Common myeloid progenitor, CD34-positive (primary cell): ENCODE data around the gene RAB31.
"Not testable (repeated sequence)": the region's sequence is repeated elsewhere in the genome, so short reads cannot be mapped to it uniquely, and the experiment has no call there.

Experiments used
- CTCF ChIA-PET: fragments of 350-600 bp; sonication (Branson Sonifier 250); formaldehyde crosslinking; loops from one replicate; lab custom pipeline; 2021; ENCODE audit warnings: antibody characterized with exemption; lab: Charles Lee
- POLR2A ChIA-PET: fragments of 350-600 bp; sonication (Branson Sonifier 250); formaldehyde crosslinking; loops from one replicate; lab custom pipeline; 2021; ENCODE audit warnings: antibody characterized with exemption; lab: Charles Lee
- DNase-seq, 3 donors: peaks; one replicate each; pipeline versions ENCODE4 v3.0.0 to v3.0.0-alpha.2; 2013
- H3K27ac ChIP-seq, 2 experiments: 1 replicate in 1 of 2; 2 replicates in 1 of 2; pipeline ENCODE4 v1.7.0; 2013; ENCODE audit warnings: inconsistent platforms in 2 of 2, low read length in 2 of 2, mild to moderate bottlenecking in 2 of 2, low read depth in 1 of 2, moderate library complexity in 1 of 2; ENCODE audit not compliant: severe bottlenecking in 2 of 2, insufficient read depth in 1 of 2, poor library complexity in 1 of 2
- H3K27me3 ChIP-seq, 5 experiments: replicated peaks in 2 of 5; 1 replicate in 3 of 5; 2 replicates in 2 of 5; pipeline versions ENCODE4 v1.6.1 to v1.7.0; 2013; ENCODE audit warnings: low read length in 4 of 5, mild to moderate bottlenecking in 2 of 5, moderate library complexity in 2 of 5, inconsistent platforms in 1 of 5; ENCODE audit not compliant: insufficient read depth in 5 of 5, control insufficient read depth in 4 of 5
- H3K36me3 ChIP-seq, 4 experiments: 1 replicate in 2 of 4; 2 replicates in 2 of 4; pipeline versions ENCODE4 v1.6.1 to v1.7.0; 2013; ENCODE audit warnings: low read length in 3 of 4, control low read depth in 1 of 4, mild to moderate bottlenecking in 1 of 4; ENCODE audit not compliant: control insufficient read depth in 4 of 4, insufficient read depth in 4 of 4
- H3K4me1 ChIP-seq, 4 experiments: 1 replicate in 3 of 4; 2 replicates in 1 of 4; pipeline versions ENCODE4 v1.6.1 to v1.7.1; 2013; ENCODE audit warnings: low read length in 3 of 4, mild to moderate bottlenecking in 3 of 4, control low read depth in 1 of 4, inconsistent platforms in 1 of 4, moderate library complexity in 1 of 4; ENCODE audit not compliant: control insufficient read depth in 4 of 4, insufficient read depth in 4 of 4; ENCODE audit errors: control extremely low read depth in 1 of 4
- H3K4me3 ChIP-seq, 7 experiments: 1 replicate in 4 of 7; 2 replicates in 3 of 7; pipeline versions ENCODE4 v1.5.1 to v1.7.0; 2013; ENCODE audit warnings: mild to moderate bottlenecking in 7 of 7, low read length in 6 of 7, moderate library complexity in 6 of 7, inconsistent platforms in 2 of 7, low read depth in 2 of 7, control low read depth in 1 of 7; ENCODE audit not compliant: insufficient read depth in 4 of 7, control insufficient read depth in 1 of 7; ENCODE audit errors: extremely low read depth in 1 of 7
- H3K9me3 ChIP-seq, 5 experiments: 1 replicate in 4 of 5; 2 replicates in 1 of 5; pipeline versions ENCODE4 v1.6.1 to v1.7.1; 2013; ENCODE audit warnings: low read length in 4 of 5, mild to moderate bottlenecking in 2 of 5, inconsistent platforms in 1 of 5, low read depth in 1 of 5, moderate library complexity in 1 of 5; ENCODE audit not compliant: control insufficient read depth in 4 of 5, insufficient read depth in 2 of 5; ENCODE audit errors: control extremely low read depth in 1 of 5
- WGBS: methylation state at CpG from one replicate; pipeline ENCODE4 v1.1.5; 2013; ENCODE audit not compliant: insufficient coverage; 5-methylcytosine and 5-hydroxymethylcytosine counted together

Gene RAB31

DNA sequence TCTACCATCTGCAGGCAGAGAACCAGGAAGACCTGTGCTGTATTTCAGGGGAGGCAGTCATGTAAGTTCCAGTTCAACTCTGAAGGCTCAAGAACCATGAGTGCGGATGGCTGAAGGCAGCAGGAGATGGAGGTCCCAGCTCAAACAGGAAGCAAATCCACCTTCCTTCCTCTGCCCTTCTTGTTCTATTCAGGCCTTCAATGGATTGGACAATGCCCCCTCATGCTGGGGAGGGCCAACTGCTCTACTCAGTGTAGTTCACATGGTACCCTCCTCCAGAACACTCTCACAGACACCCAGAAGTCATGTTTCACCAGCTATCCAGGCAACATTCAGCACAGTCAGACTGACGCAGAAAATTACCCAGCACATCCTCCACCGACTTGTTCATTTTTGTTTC, 39.1 kb upstream of the RAB31 start:
- H3K9me3 ChIP-seq: no peaks in the 10 kb centered on the region
- WGBS: 93% methylated on average over 3 of the region's 3 CpGs
- H3K27ac ChIP-seq: no peak overlapping the region
- no peak overlapping the region for H3K4me3 ChIP-seq
- ChIA-PET POLR2A (no interaction called here), CTCF (interaction anchor here (1.4 to 1.7 kb wide), 2 partner anchors 19 to 44 kb away, joined by 4 to 5 read pairs; no protein-coding TSS in a partner anchor)
- H3K27me3 ChIP-seq: no peaks in the 10 kb centered on the region
- H3K4me1 ChIP-seq: peaks cover 1 to 11% (median 8%) of the 10 kb centered on the region in 4 experiments
- no peak for DNase-seq
- H3K36me3 ChIP-seq: no peaks in the 10 kb centered on the region

GRCh38 chr18:9671214-9671613, 36.9 kb upstream of the RAB31 start:
- no peaks in the 10 kb centered on the region for H3K9me3 ChIP-seq
- no peak overlapping the region for H3K27ac ChIP-seq
- H3K27me3 ChIP-seq: no peaks in the 10 kb centered on the region
- CTCF ChIA-PET: interaction anchor here (1.0 to 1.4 kb wide), 3 partner anchors 9 to 37 kb away, joined by 3 to 6 read pairs (median 4); partner anchors contain the start of gene RAB31
- 100% methylated on average over 3 of the region's 7 CpGs for WGBS
- no peaks in the 10 kb centered on the region for H3K36me3 ChIP-seq
- H3K4me3 ChIP-seq: no peak overlapping the region
- POLR2A ChIA-PET: interaction anchor here (0.6 kb wide), 1 partner anchor 73 kb away, joined by 3 read pairs; no protein-coding TSS in a partner anchor
- peaks cover 3 to 12% (median 9%) of the 10 kb centered on the region in 4 experiments for H3K4me1 ChIP-seq
- DNase-seq: no peak

GRCh38 chr18:9673296-9674251, 34.5 kb upstream of the RAB31 start:
- H3K4me3 ChIP-seq: no peak overlapping the region
- peaks cover 3 to 12% (median 9%) of the 10 kb centered on the region in 4 experiments for H3K4me1 ChIP-seq
- ChIA-PET POLR2A (interaction anchor here (0.6 to 1.7 kb wide), 3 partner anchors 43 to 284 kb away, joined by 3 read pairs; partner anchors contain the start of gene PPP4R1), CTCF (interaction anchor here (0.8 to 2.1 kb wide), 9 partner anchors 11 to 277 kb away, joined by 3 to 7 read pairs (median 5); no protein-coding TSS in a partner anchor)
- H3K27me3 ChIP-seq: no peaks in the 10 kb centered on the region
- DNase-seq: peak; percentile 88 to 99 (median 97)
- H3K36me3 ChIP-seq: no peaks in the 10 kb centered on the region
- WGBS: 0% methylated on average over 3 of the region's 8 CpGs
- H3K27ac ChIP-seq: peak overlapping the region; percentile 20 to 54
- H3K9me3 ChIP-seq: peaks cover 0 to 2% (median 0%) of the 10 kb centered on the region in 5 experiments

- H3K4me1 ChIP-seq: peaks cover 3 to 10% (median 9%) of the 10 kb centered on the region in 4 experiments
- POLR2A ChIA-PET, H3K4me3 ChIP-seq, H3K36me3 ChIP-seq, H3K9me3 ChIP-seq, H3K27me3 ChIP-seq, DNase-seq, H3K27ac ChIP-seq: not testable (repeated sequence)
- 95% methylated on average over 5 of the region's 5 CpGs for WGBS
- CTCF ChIA-PET: interaction anchor here (0.8 kb wide), 1 partner anchor 397 kb away, joined by 3 read pairs; no protein-coding TSS in a partner anchor
Observed at GRCh38 chr18:9678216-9678615, 29.9 kb upstream of the RAB31 start.

GRCh38 chr18:9679125-9679524, 29.0 kb upstream of the RAB31 start:
- CTCF ChIA-PET: interaction anchor here (0.8 kb wide), 1 partner anchor 398 kb away, joined by 3 read pairs; no protein-coding TSS in a partner anchor
- Histone ChIP-seq H3K4me3 (no peak overlapping the region), H3K4me1 (peaks cover under 1 to 10% (median 6%) of the 10 kb centered on the region in 4 experiments), H3K9me3 (peaks cover 0 to 2% (median 0%) of the 10 kb centered on the region in 5 experiments), H3K27ac (no peak overlapping the region), H3K36me3 (no peaks in the 10 kb centered on the region), H3K27me3 (no peaks in the 10 kb centered on the region)
- WGBS: 97% methylated on average over 11 of the region's 17 CpGs
- POLR2A ChIA-PET: no interaction called here
- DNase-seq: no peak

GRCh38 chr18:9681217-9681616, 26.9 kb upstream of the RAB31 start:
- no CpG with 5 or more reads among the region's 1 CpG for WGBS
- POLR2A ChIA-PET: no interaction called here
- H3K27me3 ChIP-seq: no peaks in the 10 kb centered on the region
- no peak overlapping the region for H3K27ac ChIP-seq
- CTCF ChIA-PET: interaction anchor here (1.3 kb wide), 2 partner anchors 42 to 68 kb away, joined by 3 read pairs; no protein-coding TSS in a partner anchor
- H3K4me3 ChIP-seq: no peak overlapping the region
- H3K9me3 ChIP-seq: peaks cover 0 to 2% (median 0%) of the 10 kb centered on the region in 5 experiments
- DNase-seq: peak in 1 of 3 donors; percentile 18
- peaks cover 6 to 25% (median 18%) of the 10 kb centered on the region in 4 experiments for H3K4me1 ChIP-seq
- H3K36me3 ChIP-seq: no peaks in the 10 kb centered on the region
